Gastrocnemius medialis (tissue), 4 donors: ENCODE measurements around the gene WIPF3.

Source experiments
- POLR2A ChIP-seq, 2 donors: fragments of 450-650 bp; IDR thresholded peaks; one replicate each; pipeline ENCODE4 v1.6.1; 2017; ENCODE audit warnings: antibody characterized with exemption in 2 of 2, mild to moderate bottlenecking in 2 of 2, moderate library complexity in 2 of 2
- TF ChIP-seq, protein P1 (sequence below), 5 experiments: fragments of 450-650 bp in 3 of 5; fragments of 200-600 bp in 2 of 5; sonication (generic) in 2 of 5; IDR thresholded peaks in 4 of 5; conservative IDR thresholded peaks in 1 of 5; 1 replicate in 4 of 5; 2 replicates in 1 of 5; pipeline ENCODE4 v1.5.1; 2016 to 2019; ENCODE audit warnings: antibody characterized with exemption in 5 of 5, mild to moderate bottlenecking in 3 of 5, moderate library complexity in 3 of 5

DNA sequence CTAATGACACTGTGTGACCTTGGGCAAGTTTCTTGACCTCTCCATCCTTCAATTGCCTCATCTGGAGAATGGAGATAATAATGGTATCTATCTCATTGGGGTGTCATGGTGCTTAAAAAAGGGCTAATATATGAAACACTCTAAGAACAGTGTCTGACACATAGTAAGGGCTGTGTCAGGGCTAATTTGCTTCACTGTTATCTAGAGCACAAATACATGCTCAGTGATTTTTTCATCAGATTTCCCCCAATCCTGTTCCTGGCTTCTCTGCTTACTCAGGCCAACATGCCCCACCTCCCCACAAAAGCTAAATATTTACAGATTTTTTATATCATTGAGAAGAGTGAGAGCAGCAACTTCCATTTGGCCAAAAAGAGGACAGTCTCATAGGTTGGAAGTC is 20.6 kb downstream of the WIPF3 start:
- TF ChIP-seq, protein P1, sequence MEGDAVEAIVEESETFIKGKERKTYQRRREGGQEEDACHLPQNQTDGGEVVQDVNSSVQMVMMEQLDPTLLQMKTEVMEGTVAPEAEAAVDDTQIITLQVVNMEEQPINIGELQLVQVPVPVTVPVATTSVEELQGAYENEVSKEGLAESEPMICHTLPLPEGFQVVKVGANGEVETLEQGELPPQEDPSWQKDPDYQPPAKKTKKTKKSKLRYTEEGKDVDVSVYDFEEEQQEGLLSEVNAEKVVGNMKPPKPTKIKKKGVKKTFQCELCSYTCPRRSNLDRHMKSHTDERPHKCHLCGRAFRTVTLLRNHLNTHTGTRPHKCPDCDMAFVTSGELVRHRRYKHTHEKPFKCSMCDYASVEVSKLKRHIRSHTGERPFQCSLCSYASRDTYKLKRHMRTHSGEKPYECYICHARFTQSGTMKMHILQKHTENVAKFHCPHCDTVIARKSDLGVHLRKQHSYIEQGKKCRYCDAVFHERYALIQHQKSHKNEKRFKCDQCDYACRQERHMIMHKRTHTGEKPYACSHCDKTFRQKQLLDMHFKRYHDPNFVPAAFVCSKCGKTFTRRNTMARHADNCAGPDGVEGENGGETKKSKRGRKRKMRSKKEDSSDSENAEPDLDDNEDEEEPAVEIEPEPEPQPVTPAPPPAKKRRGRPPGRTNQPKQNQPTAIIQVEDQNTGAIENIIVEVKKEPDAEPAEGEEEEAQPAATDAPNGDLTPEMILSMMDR (IDR thresholded peaks at IDR 0.05 in 4 of 5, conservative IDR thresholded peaks at IDR 0.05 in 1 of 5), result no peak
- no peak for TF ChIP-seq POLR2A (IDR thresholded peaks at IDR 0.05)
